ENCODE measurements around the gene GRHL1.
"Not testable (repeated sequence)": the region's sequence is repeated elsewhere in the genome, so short reads cannot be mapped to it uniquely, and the experiment has no call there.

GRHL1 gene

GRCh38 chr2:10012963-10013461, 61.5 kb downstream of the GRHL1 start:
- DNase-seq: peak in 1 of 2 donors; percentile 60

GRCh38 chr2:10013651-10014417, 62.3 kb downstream of the GRHL1 start:
- H3K4me3 ChIP-seq; H3K27me3 ChIP-seq; H3K27ac ChIP-seq; H3K36me3 ChIP-seq; intact Hi-C loops (cut with DNase I; ENCODE audit: low total_unique reads); H3K9me3 ChIP-seq: not testable (repeated sequence)
- peak in 1 of 2 donors; percentile 58 for DNase-seq
- peaks cover 0 to 19% (median 18%) of the 10 kb centered on the region in 4 donors for H3K4me1 ChIP-seq

More at GRCh38 chr2:10012963-10013461, 61.5 kb downstream of the GRHL1 start:
- Histone ChIP-seq H3K27ac (no peak overlapping the region), H3K4me3 (no peak overlapping the region), H3K9me3 (peaks cover 0 to 9% (median 0%) of the 10 kb centered on the region in 3 donors), H3K4me1 (peaks cover 0 to 27% (median 25%) of the 10 kb centered on the region in 4 donors), H3K27me3 (no peaks in the 10 kb centered on the region), H3K36me3 (no peaks in the 10 kb centered on the region)
- TF ChIP-seq CTCF (IDR thresholded peaks at IDR 0.05): no peak
- intact Hi-C loops (cut with DNase I; ENCODE audit: low total_unique reads): no loop called here

GRCh38 chr2:10014418-10015190, 63.1 kb downstream of the GRHL1 start:
- intact Hi-C loops (cut with DNase I; ENCODE audit: low total_unique reads): no loop called here
- Histone ChIP-seq H3K36me3 (no peaks in the 10 kb centered on the region), H3K4me1 (peaks cover 0 to 12% (median 11%) of the 10 kb centered on the region in 4 donors), H3K4me3 (no peak overlapping the region), H3K27me3 (no peaks in the 10 kb centered on the region), H3K27ac (no peak overlapping the region), H3K9me3 (peaks cover 0 to 9% (median 0%) of the 10 kb centered on the region in 3 donors)
- no peak for TF ChIP-seq CTCF (IDR thresholded peaks at IDR 0.05)
- peak in 1 of 2 donors; percentile 54 for DNase-seq

- DNase-seq: peak in 1 of 2 donors; percentile 38
- H3K9me3 ChIP-seq; H3K27me3 ChIP-seq; H3K36me3 ChIP-seq; intact Hi-C loops (cut with DNase I; ENCODE audit: low total_unique reads); H3K4me3 ChIP-seq; H3K4me1 ChIP-seq; H3K27ac ChIP-seq: not testable (repeated sequence)
Measured at GRCh38 chr2:10015376-10015989, 64.0 kb downstream of the GRHL1 start.

GRCh38 chr2:10016001-10016801, 64.7 kb downstream of the GRHL1 start:
- Histone ChIP-seq H3K4me1 (no peaks in the 10 kb centered on the region), H3K36me3 (no peaks in the 10 kb centered on the region), H3K9me3 (peaks cover 0 to 9% (median 0%) of the 10 kb centered on the region in 3 donors), H3K4me3 (no peak overlapping the region), H3K27ac (no peak overlapping the region), H3K27me3 (no peaks in the 10 kb centered on the region)
- TF ChIP-seq CTCF (IDR thresholded peaks at IDR 0.05): no peak
- intact Hi-C loops (cut with DNase I; ENCODE audit: low total_unique reads): no loop called here
- DNase-seq: peak in 1 of 2 donors; percentile 62

GRCh38 chr2:10016802-10017258, 65.3 kb downstream of the GRHL1 start:
- TF ChIP-seq CTCF (IDR thresholded peaks at IDR 0.05): no peak
- DNase-seq: peak in 1 of 2 donors; percentile 54
- Histone ChIP-seq H3K27ac (no peak overlapping the region), H3K27me3 (no peaks in the 10 kb centered on the region), H3K36me3 (no peaks in the 10 kb centered on the region), H3K4me1 (no peaks in the 10 kb centered on the region), H3K9me3 (peaks cover 0 to 9% (median 0%) of the 10 kb centered on the region in 3 donors), H3K4me3 (no peak overlapping the region)
- intact Hi-C loops (cut with DNase I; ENCODE audit: low total_unique reads): no loop called here
